Stimulated activated CD4-positive, alpha-beta T cell treated with anti-CD3 and anti-CD28 coated beads, TNF-alpha, amount 100 ng/mL, for 24 hours (primary cell): Measurements from ENCODE around the gene DOC2A.
"Not testable (repeated sequence)": the region's sequence is repeated elsewhere in the genome, so short reads cannot be mapped to it uniquely, and the experiment has no call there.

ENCODE experiments used
- DNase-seq, 3 experiments: peaks; one replicate each; pipeline ENCODE4 v3.0.0-alpha.2; 2020; ENCODE audit warnings: low read depth in 3 of 3

DOC2A gene

GRCh38 chr16:30027588-30028437 is 17.0 kb upstream of the DOC2A start:
- no peak for DNase-seq

GRCh38 chr16:30026449-30026848 is 15.6 kb upstream of the DOC2A start:
- DNase-seq, result no peak

GRCh38 chr16:30025574-30025973 is 14.7 kb upstream of the DOC2A start:
- no peak for DNase-seq

- no peak for DNase-seq
Measured at GRCh38 chr16:30025156-30025555, 14.3 kb upstream of the DOC2A start.

- DNase-seq, result no peak
Measured at GRCh38 chr16:30024451-30024850, 13.6 kb upstream of the DOC2A start.

- no peak for DNase-seq
Measured at GRCh38 chr16:30023586-30023985, 12.8 kb upstream of the DOC2A start.

GRCh38 chr16:30022887-30023286 is 12.1 kb upstream of the DOC2A start, which contains the start of gene C16orf92:
TSS of gene C16orf92 (plus strand) at chr16:30023198. CDS start at chr16:30023341, 143 bp downstream.
- no peak for DNase-seq

- no peak for DNase-seq
Measured at GRCh38 chr16:30018731-30019158, 7.9 kb upstream of the DOC2A start.

GRCh38 chr16:30017937-30018336 is 7.1 kb upstream of the DOC2A start:
- DNase-seq, result not testable (repeated sequence)

GRCh38 chr16:30017277-30017656 is 6.4 kb upstream of the DOC2A start:
- DNase-seq, result no peak

- no peak for DNase-seq
Measured at GRCh38 chr16:30016555-30017276, 5.9 kb upstream of the DOC2A start.

- not testable (repeated sequence) for DNase-seq
Measured at GRCh38 chr16:30015450-30015849, 4.6 kb upstream of the DOC2A start.

GRCh38 chr16:30012598-30012997 is 1.8 kb upstream of the DOC2A start:
- not testable (repeated sequence) for DNase-seq

GRCh38 chr16:30011714-30012504 is 1.1 kb upstream of the DOC2A start:
- DNase-seq, result no peak

- DNase-seq, result no peak
Measured at GRCh38 chr16:30009990-30010843, 610 bp downstream of the DOC2A start.

GRCh38 chr16:30009085-30009862 is 1.6 kb downstream of the DOC2A start:
- no peak for DNase-seq

- no peak for DNase-seq
Measured at GRCh38 chr16:30007378-30007895, 3.4 kb downstream of the DOC2A start.

- DNase-seq, result no peak
Measured at GRCh38 chr16:30006659-30007377, 4.0 kb downstream of the DOC2A start.

GRCh38 chr16:30006095-30006473 is 4.7 kb downstream of the DOC2A start:
- no peak for DNase-seq
